ENCODE measurements around the gene AVP. TPM values are rescaled to one million over a fixed set of nuclear protein-coding genes. Genes with fewer than 3 reads are reported as not detected.
"Not testable (repeated sequence)": the region's sequence is repeated elsewhere in the genome, so short reads cannot be mapped to it uniquely, and the experiment has no call there.

AVP gene
- total RNA-seq, 1 experiment from 2014 or later = not detected

DNA sequence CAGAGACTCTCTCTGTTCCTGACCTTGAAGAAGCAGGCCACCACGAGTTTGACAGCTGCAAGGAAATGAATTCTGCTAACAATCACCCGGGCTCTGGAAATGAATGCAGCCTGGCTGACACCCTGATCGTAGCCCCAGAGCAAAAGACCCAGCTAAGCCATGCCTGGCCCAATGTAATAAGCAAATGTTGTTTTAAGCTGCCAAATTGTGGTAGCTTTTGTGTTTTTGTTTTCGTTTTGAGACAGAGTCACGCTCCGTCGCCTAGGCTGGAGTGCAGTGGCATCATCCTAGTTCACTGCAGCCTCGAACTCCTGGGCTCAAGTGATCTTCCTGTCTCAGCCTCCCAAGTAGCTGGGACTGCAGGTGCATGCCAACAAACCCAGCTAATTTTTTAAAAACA is 16.4 kb downstream of the AVP start:
- no peak for DNase-seq (ENCODE audit: low read depth, low spot score)
- no peak for ATAC-seq
- Histone ChIP-seq H3K9me3 (ENCODE audit: control insufficient read depth, insufficient read depth, low read depth, low read length) (no peaks in the 10 kb centered on the region), H3K4me1 (ENCODE audit: control insufficient read depth, insufficient read depth, low read length) (0 out of 2 replicates have a peak, but pooled peaks cover 3% of the 10 kb centered on the region), H3K27ac (ENCODE audit: low read length) (no peak overlapping the region), H3K27me3 (ENCODE audit: control insufficient read depth, insufficient read depth, low read length) (no peaks in the 10 kb centered on the region), H3K36me3 (ENCODE audit: control insufficient read depth, insufficient read depth, low read length) (no peaks in the 10 kb centered on the region), H3K4me3 (ENCODE audit: low read depth in 2 of 2, low read length in 2 of 2) (no peak overlapping the region)
- ChIA-PET CTCF (no interaction called here), POLR2A (no interaction called here)
- in situ Hi-C loops (cut with HindIII; ENCODE audit: low pct_unique_long_range_greater_than_20kb, low sequenced_read_pairs) = no loop called here
- intact Hi-C loops (cut with micrococcal nuclease; ENCODE audit: unreplicated experiment) = no loop called here
- BruUV-seq (replicated peaks) = no TSS peak
- TF ChIP-seq TCF7L2 (IDR thresholded peaks at IDR 0.05; ENCODE audit: low read depth, low read length) (no peak), POLR2AphosphoS5 (IDR thresholded peaks at IDR 0.05; ENCODE audit: low read depth, low read length) (no peak), SIN3A (IDR thresholded peaks at IDR 0.05; ENCODE audit: borderline replicate concordance, insufficient read depth, low read depth, low read length) (no peak)
- TF ChIP-seq, protein P1, sequence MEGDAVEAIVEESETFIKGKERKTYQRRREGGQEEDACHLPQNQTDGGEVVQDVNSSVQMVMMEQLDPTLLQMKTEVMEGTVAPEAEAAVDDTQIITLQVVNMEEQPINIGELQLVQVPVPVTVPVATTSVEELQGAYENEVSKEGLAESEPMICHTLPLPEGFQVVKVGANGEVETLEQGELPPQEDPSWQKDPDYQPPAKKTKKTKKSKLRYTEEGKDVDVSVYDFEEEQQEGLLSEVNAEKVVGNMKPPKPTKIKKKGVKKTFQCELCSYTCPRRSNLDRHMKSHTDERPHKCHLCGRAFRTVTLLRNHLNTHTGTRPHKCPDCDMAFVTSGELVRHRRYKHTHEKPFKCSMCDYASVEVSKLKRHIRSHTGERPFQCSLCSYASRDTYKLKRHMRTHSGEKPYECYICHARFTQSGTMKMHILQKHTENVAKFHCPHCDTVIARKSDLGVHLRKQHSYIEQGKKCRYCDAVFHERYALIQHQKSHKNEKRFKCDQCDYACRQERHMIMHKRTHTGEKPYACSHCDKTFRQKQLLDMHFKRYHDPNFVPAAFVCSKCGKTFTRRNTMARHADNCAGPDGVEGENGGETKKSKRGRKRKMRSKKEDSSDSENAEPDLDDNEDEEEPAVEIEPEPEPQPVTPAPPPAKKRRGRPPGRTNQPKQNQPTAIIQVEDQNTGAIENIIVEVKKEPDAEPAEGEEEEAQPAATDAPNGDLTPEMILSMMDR (IDR thresholded peaks at IDR 0.05) = no peak
- TF ChIP-seq, protein P2, sequence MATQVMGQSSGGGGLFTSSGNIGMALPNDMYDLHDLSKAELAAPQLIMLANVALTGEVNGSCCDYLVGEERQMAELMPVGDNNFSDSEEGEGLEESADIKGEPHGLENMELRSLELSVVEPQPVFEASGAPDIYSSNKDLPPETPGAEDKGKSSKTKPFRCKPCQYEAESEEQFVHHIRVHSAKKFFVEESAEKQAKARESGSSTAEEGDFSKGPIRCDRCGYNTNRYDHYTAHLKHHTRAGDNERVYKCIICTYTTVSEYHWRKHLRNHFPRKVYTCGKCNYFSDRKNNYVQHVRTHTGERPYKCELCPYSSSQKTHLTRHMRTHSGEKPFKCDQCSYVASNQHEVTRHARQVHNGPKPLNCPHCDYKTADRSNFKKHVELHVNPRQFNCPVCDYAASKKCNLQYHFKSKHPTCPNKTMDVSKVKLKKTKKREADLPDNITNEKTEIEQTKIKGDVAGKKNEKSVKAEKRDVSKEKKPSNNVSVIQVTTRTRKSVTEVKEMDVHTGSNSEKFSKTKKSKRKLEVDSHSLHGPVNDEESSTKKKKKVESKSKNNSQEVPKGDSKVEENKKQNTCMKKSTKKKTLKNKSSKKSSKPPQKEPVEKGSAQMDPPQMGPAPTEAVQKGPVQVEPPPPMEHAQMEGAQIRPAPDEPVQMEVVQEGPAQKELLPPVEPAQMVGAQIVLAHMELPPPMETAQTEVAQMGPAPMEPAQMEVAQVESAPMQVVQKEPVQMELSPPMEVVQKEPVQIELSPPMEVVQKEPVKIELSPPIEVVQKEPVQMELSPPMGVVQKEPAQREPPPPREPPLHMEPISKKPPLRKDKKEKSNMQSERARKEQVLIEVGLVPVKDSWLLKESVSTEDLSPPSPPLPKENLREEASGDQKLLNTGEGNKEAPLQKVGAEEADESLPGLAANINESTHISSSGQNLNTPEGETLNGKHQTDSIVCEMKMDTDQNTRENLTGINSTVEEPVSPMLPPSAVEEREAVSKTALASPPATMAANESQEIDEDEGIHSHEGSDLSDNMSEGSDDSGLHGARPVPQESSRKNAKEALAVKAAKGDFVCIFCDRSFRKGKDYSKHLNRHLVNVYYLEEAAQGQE (IDR thresholded peaks at IDR 0.05; ENCODE audit: insufficient read depth in 1 of 2, low read depth in 2 of 2, low read length in 1 of 2) = no peak

DNA sequence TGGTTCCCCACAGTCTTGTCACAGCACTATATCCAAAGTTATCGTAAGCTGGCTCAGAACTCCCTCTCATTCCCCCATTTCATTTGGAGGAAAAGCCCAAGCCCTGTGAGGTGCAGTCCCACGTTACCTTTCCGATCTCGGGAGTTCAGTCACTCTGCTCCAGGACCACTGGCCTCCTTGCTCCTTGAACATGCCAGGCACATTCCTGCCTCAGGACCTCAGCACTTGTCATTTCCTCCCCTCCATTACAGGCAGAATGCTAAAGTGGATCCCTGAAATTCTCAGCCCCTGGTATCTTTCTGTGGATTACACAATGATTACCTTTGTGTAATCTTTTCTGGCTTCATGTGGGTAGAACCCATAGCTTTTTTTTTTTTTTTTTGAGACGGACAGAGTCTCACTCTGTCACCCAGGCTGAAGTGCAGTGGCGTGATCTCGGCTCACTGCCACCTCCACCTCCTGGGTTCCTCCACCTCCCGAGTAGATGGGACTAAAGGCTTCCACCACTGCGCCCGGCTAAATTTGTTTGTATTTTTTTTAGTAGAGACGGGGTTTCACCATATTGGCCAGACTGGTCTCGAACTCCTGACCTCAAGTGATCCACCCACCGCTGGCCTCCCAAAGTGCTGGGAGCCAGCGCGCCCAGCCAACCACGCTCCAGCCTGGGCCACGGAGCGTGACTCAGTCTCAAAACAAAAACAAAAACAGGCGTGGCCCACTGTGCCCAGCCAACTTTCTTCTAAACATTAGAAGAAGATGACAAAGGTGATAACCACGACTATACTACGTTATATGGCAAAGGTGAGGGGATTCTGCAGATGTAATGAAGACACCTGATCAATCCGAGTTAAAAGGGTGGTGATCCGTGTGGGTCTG is 17.1 kb downstream of the AVP start:
- CTCF ChIA-PET = interaction anchor here (0.6 kb wide), 1 partner anchor 135 kb away, joined by 3 read pairs; no protein-coding TSS in a partner anchor
- BruUV-seq (replicated peaks) = no TSS peak
- intact Hi-C loops (cut with micrococcal nuclease; ENCODE audit: unreplicated experiment) = no loop called here
- Histone ChIP-seq H3K4me3 (ENCODE audit: low read depth in 2 of 2, low read length in 2 of 2) (no peak overlapping the region), H3K27ac (ENCODE audit: low read length) (no peak overlapping the region), H3K4me1 (ENCODE audit: control insufficient read depth, insufficient read depth, low read length) (0 out of 2 replicates have a peak, but pooled peaks cover 3% of the 10 kb centered on the region), H3K36me3 (ENCODE audit: control insufficient read depth, insufficient read depth, low read length) (no peaks in the 10 kb centered on the region), H3K27me3 (ENCODE audit: control insufficient read depth, insufficient read depth, low read length) (no peaks in the 10 kb centered on the region), H3K9me3 (ENCODE audit: control insufficient read depth, insufficient read depth, low read depth, low read length) (no peaks in the 10 kb centered on the region)
- in situ Hi-C loops (cut with HindIII; ENCODE audit: low pct_unique_long_range_greater_than_20kb, low sequenced_read_pairs) = no loop called here
- ATAC-seq = no peak
- DNase-seq (ENCODE audit: low read depth, low spot score) = no peak
- TF ChIP-seq, protein P1 (IDR thresholded peaks at IDR 0.05) = no peak
- TF ChIP-seq, protein P2 (IDR thresholded peaks at IDR 0.05; ENCODE audit: insufficient read depth in 1 of 2, low read depth in 2 of 2, low read length in 1 of 2) = no peak
- TF ChIP-seq POLR2AphosphoS5 (IDR thresholded peaks at IDR 0.05; ENCODE audit: low read depth, low read length) (no peak), TCF7L2 (IDR thresholded peaks at IDR 0.05; ENCODE audit: low read depth, low read length) (no peak), SIN3A (IDR thresholded peaks at IDR 0.05; ENCODE audit: borderline replicate concordance, insufficient read depth, low read depth, low read length) (no peak)
- POLR2A ChIA-PET = no interaction called here

DNA sequence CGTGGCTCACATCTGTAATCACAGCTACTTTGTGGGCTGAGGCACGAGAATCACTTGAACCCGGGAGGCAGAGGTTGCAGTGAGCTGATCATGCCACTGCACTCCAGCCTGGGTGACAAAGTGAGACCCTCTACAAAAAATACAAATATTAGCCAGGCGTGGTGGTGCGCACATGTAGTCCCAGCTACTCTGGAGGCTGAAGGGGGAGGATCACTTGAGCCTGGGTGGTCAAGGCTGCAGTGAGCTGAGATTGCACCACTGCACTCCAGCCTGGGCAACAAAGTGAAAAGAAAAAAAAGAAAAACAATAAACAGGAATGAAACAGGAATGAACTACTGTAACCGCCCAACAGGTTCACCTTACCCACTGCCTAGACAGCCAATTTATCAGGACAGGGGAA is 20.4 kb downstream of the AVP start:
- H3K4me1 ChIP-seq (ENCODE audit: control insufficient read depth, insufficient read depth, low read length); DNase-seq (ENCODE audit: low read depth, low spot score); H3K4me3 ChIP-seq (ENCODE audit: low read depth in 2 of 2, low read length in 2 of 2); BruUV-seq (replicated peaks); H3K36me3 ChIP-seq (ENCODE audit: control insufficient read depth, insufficient read depth, low read length); in situ Hi-C loops (cut with HindIII; ENCODE audit: low pct_unique_long_range_greater_than_20kb, low sequenced_read_pairs); H3K27me3 ChIP-seq (ENCODE audit: control insufficient read depth, insufficient read depth, low read length); H3K27ac ChIP-seq (ENCODE audit: low read length); H3K9me3 ChIP-seq (ENCODE audit: control insufficient read depth, insufficient read depth, low read depth, low read length); ATAC-seq; POLR2A ChIA-PET: not testable (repeated sequence)
- intact Hi-C loops (cut with micrococcal nuclease; ENCODE audit: unreplicated experiment) = loop anchor here (5.0 kb wide), 1 partner anchor 53 kb away; no protein-coding TSS in a partner anchor
- CTCF ChIA-PET = interaction anchor here (1.1 kb wide), 1 partner anchor 10 kb away, joined by 6 read pairs; no protein-coding TSS in a partner anchor
